Measurements from ENCODE around the gene TSSK2. TPM values are rescaled to one million over a fixed set of nuclear protein-coding genes. Genes with fewer than 3 reads are reported as not detected.

TSSK2 gene
- total RNA-seq, 1 experiment from 2014 or later: not detected

- TF ChIP-seq SIN3A (IDR thresholded peaks at IDR 0.05; ENCODE audit: borderline replicate concordance, insufficient read depth, low read depth, low read length): no peak
- no peak for TF ChIP-seq TCF7L2 (IDR thresholded peaks at IDR 0.05; ENCODE audit: low read depth, low read length)
- TF ChIP-seq POLR2AphosphoS5 (IDR thresholded peaks at IDR 0.05; ENCODE audit: low read depth, low read length): no peak
- TF ChIP-seq, protein P1, sequence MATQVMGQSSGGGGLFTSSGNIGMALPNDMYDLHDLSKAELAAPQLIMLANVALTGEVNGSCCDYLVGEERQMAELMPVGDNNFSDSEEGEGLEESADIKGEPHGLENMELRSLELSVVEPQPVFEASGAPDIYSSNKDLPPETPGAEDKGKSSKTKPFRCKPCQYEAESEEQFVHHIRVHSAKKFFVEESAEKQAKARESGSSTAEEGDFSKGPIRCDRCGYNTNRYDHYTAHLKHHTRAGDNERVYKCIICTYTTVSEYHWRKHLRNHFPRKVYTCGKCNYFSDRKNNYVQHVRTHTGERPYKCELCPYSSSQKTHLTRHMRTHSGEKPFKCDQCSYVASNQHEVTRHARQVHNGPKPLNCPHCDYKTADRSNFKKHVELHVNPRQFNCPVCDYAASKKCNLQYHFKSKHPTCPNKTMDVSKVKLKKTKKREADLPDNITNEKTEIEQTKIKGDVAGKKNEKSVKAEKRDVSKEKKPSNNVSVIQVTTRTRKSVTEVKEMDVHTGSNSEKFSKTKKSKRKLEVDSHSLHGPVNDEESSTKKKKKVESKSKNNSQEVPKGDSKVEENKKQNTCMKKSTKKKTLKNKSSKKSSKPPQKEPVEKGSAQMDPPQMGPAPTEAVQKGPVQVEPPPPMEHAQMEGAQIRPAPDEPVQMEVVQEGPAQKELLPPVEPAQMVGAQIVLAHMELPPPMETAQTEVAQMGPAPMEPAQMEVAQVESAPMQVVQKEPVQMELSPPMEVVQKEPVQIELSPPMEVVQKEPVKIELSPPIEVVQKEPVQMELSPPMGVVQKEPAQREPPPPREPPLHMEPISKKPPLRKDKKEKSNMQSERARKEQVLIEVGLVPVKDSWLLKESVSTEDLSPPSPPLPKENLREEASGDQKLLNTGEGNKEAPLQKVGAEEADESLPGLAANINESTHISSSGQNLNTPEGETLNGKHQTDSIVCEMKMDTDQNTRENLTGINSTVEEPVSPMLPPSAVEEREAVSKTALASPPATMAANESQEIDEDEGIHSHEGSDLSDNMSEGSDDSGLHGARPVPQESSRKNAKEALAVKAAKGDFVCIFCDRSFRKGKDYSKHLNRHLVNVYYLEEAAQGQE (IDR thresholded peaks at IDR 0.05; ENCODE audit: insufficient read depth in 1 of 2, low read depth in 2 of 2, low read length in 1 of 2): no peak
- TF ChIP-seq CTCF (IDR thresholded peaks at IDR 0.05): no peak
- no peak overlapping the region for H3K27ac ChIP-seq (ENCODE audit: low read length)
- no peaks in the 10 kb centered on the region; the same call in 1 of the 2 replicates for H3K4me1 ChIP-seq (ENCODE audit: control insufficient read depth, insufficient read depth, low read length)
- intact Hi-C loops (cut with micrococcal nuclease; ENCODE audit: unreplicated experiment) (no loop called here), in situ Hi-C loops (cut with HindIII; ENCODE audit: low pct_unique_long_range_greater_than_20kb, low sequenced_read_pairs) (no loop called here)
- CTCF ChIA-PET: no interaction called here
- H3K9me3 ChIP-seq (ENCODE audit: control insufficient read depth, insufficient read depth, low read depth, low read length): no peaks in the 10 kb centered on the region
- no TSS peak for BruUV-seq (replicated peaks)
- no peaks in the 10 kb centered on the region for H3K36me3 ChIP-seq (ENCODE audit: control insufficient read depth, insufficient read depth, low read length)
- DNase-seq (ENCODE audit: low read depth, low spot score) (no peak), ATAC-seq (no peak)
- no peaks in the 10 kb centered on the region for H3K27me3 ChIP-seq (ENCODE audit: control insufficient read depth, insufficient read depth, low read length)
- no peak overlapping the region for H3K4me3 ChIP-seq (ENCODE audit: low read depth in 2 of 2, low read length in 2 of 2)
- POLR2A ChIA-PET: interaction anchor here (0.8 kb wide), 1 partner anchor 30 kb away, joined by 10 read pairs; no protein-coding TSS in a partner anchor
These were observed 20.5 kb upstream of the TSSK2 start for GRCh38 chr22:19110646-19111045.

GRCh38 chr22:19111140-19111539 lies 20.0 kb upstream of the TSSK2 start:
- no peaks in the 10 kb centered on the region for H3K27me3 ChIP-seq (ENCODE audit: control insufficient read depth, insufficient read depth, low read length)
- ChIA-PET CTCF (no interaction called here), POLR2A (interaction anchor here (0.8 kb wide), 1 partner anchor 30 kb away, joined by 10 read pairs; no protein-coding TSS in a partner anchor)
- ATAC-seq (no peak), DNase-seq (ENCODE audit: low read depth, low spot score) (no peak)
- H3K27ac ChIP-seq (ENCODE audit: low read length): no peak overlapping the region
- no peaks in the 10 kb centered on the region; the same call in 1 of the 2 replicates for H3K4me1 ChIP-seq (ENCODE audit: control insufficient read depth, insufficient read depth, low read length)
- H3K4me3 ChIP-seq (ENCODE audit: low read depth in 2 of 2, low read length in 2 of 2): no peak overlapping the region
- no peaks in the 10 kb centered on the region for H3K9me3 ChIP-seq (ENCODE audit: control insufficient read depth, insufficient read depth, low read depth, low read length)
- no peaks in the 10 kb centered on the region for H3K36me3 ChIP-seq (ENCODE audit: control insufficient read depth, insufficient read depth, low read length)
- BruUV-seq (replicated peaks): no TSS peak
- TF ChIP-seq, protein P1 (IDR thresholded peaks at IDR 0.05; ENCODE audit: insufficient read depth in 1 of 2, low read depth in 2 of 2, low read length in 1 of 2): no peak
- TF ChIP-seq POLR2AphosphoS5 (IDR thresholded peaks at IDR 0.05; ENCODE audit: low read depth, low read length): no peak
- TF ChIP-seq SIN3A (IDR thresholded peaks at IDR 0.05; ENCODE audit: borderline replicate concordance, insufficient read depth, low read depth, low read length): no peak
- no peak for TF ChIP-seq CTCF (IDR thresholded peaks at IDR 0.05)
- no peak for TF ChIP-seq TCF7L2 (IDR thresholded peaks at IDR 0.05; ENCODE audit: low read depth, low read length)
- intact Hi-C loops (cut with micrococcal nuclease; ENCODE audit: unreplicated experiment): no loop called here
- in situ Hi-C loops (cut with HindIII; ENCODE audit: low pct_unique_long_range_greater_than_20kb, low sequenced_read_pairs): no loop called here
